ENCODE results near the gene GH2. TPM values are rescaled to one million over a fixed set of nuclear protein-coding genes. Genes with fewer than 3 reads are reported as not detected.
A peak's percentile ranks its signal among the peaks of the same experiment; 100 is the strongest.
"Not testable (repeated sequence)": the region's sequence is repeated elsewhere in the genome, so short reads cannot be mapped to it uniquely, and the experiment has no call there.

Gene GH2
- total RNA-seq, 2 experiments from 2014 or later, result not detected

- H3K9me2 ChIP-seq (ENCODE audit: insufficient read depth, low read length); H3K4me1 ChIP-seq (ENCODE audit: insufficient read depth, low read length, poor library complexity, severe bottlenecking); CTCF ChIA-PET (ENCODE audit: unreplicated experiment); H4K20me1 ChIP-seq (ENCODE audit: insufficient read depth, low read length); POLR2A ChIA-PET; H3K79me2 ChIP-seq (ENCODE audit: insufficient read depth, low read depth, low read length); H3K9me3 ChIP-seq (ENCODE audit: low read length); H3K36me3 ChIP-seq (ENCODE audit: insufficient read depth, low read length); H3K27ac ChIP-seq (ENCODE audit: low read depth, low read length, poor library complexity, severe bottlenecking); H3K4me2 ChIP-seq (ENCODE audit: low read length); H2AFZ ChIP-seq (ENCODE audit: low read length); BruUV-seq (replicated peaks); H3K4me3 ChIP-seq (ENCODE audit: low read depth, low read length, poor library complexity, severe bottlenecking); DNase-seq (ENCODE audit: low spot score): not testable (repeated sequence)
- intact Hi-C loops (cut with micrococcal nuclease; ENCODE audit: unreplicated experiment), result loop anchor here (5.0 kb wide), 1 partner anchor 98 kb away; no protein-coding TSS in a partner anchor
Observed at GRCh38 chr17:63894021-63894420, 12.3 kb upstream of the GH2 start.

GRCh38 chr17:63892316-63893037 lies 10.7 kb upstream of the GH2 start:
- DNase-seq (ENCODE audit: low spot score), result peak; percentile 29
- H3K9me3 ChIP-seq (ENCODE audit: low read length); POLR2A ChIA-PET; H2AFZ ChIP-seq (ENCODE audit: low read length); CTCF ChIA-PET (ENCODE audit: unreplicated experiment); H3K4me2 ChIP-seq (ENCODE audit: low read length); H3K4me1 ChIP-seq (ENCODE audit: insufficient read depth, low read length, poor library complexity, severe bottlenecking); H3K27ac ChIP-seq (ENCODE audit: low read depth, low read length, poor library complexity, severe bottlenecking); BruUV-seq (replicated peaks); H3K9me2 ChIP-seq (ENCODE audit: insufficient read depth, low read length); H3K79me2 ChIP-seq (ENCODE audit: insufficient read depth, low read depth, low read length); H3K4me3 ChIP-seq (ENCODE audit: low read depth, low read length, poor library complexity, severe bottlenecking); H4K20me1 ChIP-seq (ENCODE audit: insufficient read depth, low read length); H3K36me3 ChIP-seq (ENCODE audit: insufficient read depth, low read length): not testable (repeated sequence)
- intact Hi-C loops (cut with micrococcal nuclease; ENCODE audit: unreplicated experiment), result loop anchor here (5.0 kb wide), 1 partner anchor 100 kb away; no protein-coding TSS in a partner anchor
- TF ChIP-seq CTCF (conservative IDR thresholded peaks at IDR 0.05; ENCODE audit: low read length), result peak; percentile 67

- H3K9me3 ChIP-seq (ENCODE audit: low read length); H4K20me1 ChIP-seq (ENCODE audit: insufficient read depth, low read length); H3K4me3 ChIP-seq (ENCODE audit: low read depth, low read length, poor library complexity, severe bottlenecking); H3K4me1 ChIP-seq (ENCODE audit: insufficient read depth, low read length, poor library complexity, severe bottlenecking); H3K36me3 ChIP-seq (ENCODE audit: insufficient read depth, low read length); BruUV-seq (replicated peaks); H3K27ac ChIP-seq (ENCODE audit: low read depth, low read length, poor library complexity, severe bottlenecking); H3K79me2 ChIP-seq (ENCODE audit: insufficient read depth, low read depth, low read length); H2AFZ ChIP-seq (ENCODE audit: low read length); POLR2A ChIA-PET; H3K9me2 ChIP-seq (ENCODE audit: insufficient read depth, low read length); H3K4me2 ChIP-seq (ENCODE audit: low read length); intact Hi-C loops (cut with micrococcal nuclease; ENCODE audit: unreplicated experiment): not testable (repeated sequence)
- TF ChIP-seq CTCF (conservative IDR thresholded peaks at IDR 0.05; ENCODE audit: low read length), result peak; percentile 66
- CTCF ChIA-PET (ENCODE audit: unreplicated experiment), result interaction anchor here (0.8 kb wide), 1 partner anchor 244 kb away, joined by 3 read pairs; no protein-coding TSS in a partner anchor
- peak; percentile 60 for DNase-seq (ENCODE audit: low spot score)
Observed at GRCh38 chr17:63889026-63889848, 7.5 kb upstream of the GH2 start.

DNA sequence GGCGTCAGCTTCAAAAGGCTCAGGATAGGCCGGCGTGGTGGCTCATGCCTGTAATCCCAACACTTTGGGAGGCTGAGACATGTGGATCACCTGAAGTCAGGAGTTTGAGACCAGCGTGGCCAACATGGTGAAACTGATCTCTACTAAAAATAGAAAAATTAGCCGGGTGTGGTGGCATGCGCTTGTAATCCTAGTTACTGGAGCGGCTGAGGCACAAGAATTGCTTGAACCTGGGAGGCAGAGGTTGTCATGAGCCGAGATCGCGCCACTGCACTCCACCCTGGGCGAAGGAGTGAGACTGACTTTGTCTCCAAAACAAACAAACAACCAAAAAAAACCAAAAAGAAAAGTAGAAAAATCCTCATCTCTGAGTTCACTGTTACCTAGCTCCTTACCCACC lies 3.4 kb upstream of the GH2 start:
- intact Hi-C loops (cut with micrococcal nuclease; ENCODE audit: unreplicated experiment); BruUV-seq (replicated peaks); H3K9me2 ChIP-seq (ENCODE audit: insufficient read depth, low read length); H3K4me2 ChIP-seq (ENCODE audit: low read length); H3K4me3 ChIP-seq (ENCODE audit: low read depth, low read length, poor library complexity, severe bottlenecking); POLR2A ChIA-PET; H3K27ac ChIP-seq (ENCODE audit: low read depth, low read length, poor library complexity, severe bottlenecking); H3K9me3 ChIP-seq (ENCODE audit: low read length); H3K79me2 ChIP-seq (ENCODE audit: insufficient read depth, low read depth, low read length); DNase-seq (ENCODE audit: low spot score); H4K20me1 ChIP-seq (ENCODE audit: insufficient read depth, low read length); H3K36me3 ChIP-seq (ENCODE audit: insufficient read depth, low read length); CTCF ChIA-PET (ENCODE audit: unreplicated experiment); H2AFZ ChIP-seq (ENCODE audit: low read length); H3K4me1 ChIP-seq (ENCODE audit: insufficient read depth, low read length, poor library complexity, severe bottlenecking): not testable (repeated sequence)

DNA sequence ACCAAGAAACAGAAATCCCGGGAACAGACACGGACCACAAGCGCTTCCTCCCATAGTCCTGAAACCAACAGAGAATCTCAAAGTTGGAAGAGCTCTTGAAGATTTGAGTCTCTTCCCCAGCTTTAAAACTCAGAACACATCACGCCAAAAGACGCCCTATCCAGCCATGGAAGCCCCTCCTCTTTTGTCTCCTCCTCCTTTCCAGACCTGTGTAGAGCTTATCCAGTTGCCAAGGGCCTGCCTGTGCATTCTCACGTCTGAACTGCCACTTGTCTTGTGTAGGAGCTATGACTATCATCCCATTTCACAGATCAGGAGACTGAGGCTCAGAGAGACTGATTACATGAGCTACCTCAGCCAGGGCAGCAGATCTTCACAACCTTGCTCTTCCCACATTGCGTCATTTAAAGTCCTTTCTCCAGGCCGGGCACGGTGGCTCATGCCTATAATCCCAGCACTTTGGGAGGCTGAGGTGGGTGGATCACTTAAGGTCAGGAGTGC lies 932 bp upstream of the GH2 start:
- BruUV-seq (replicated peaks); CTCF ChIA-PET (ENCODE audit: unreplicated experiment); H3K27ac ChIP-seq (ENCODE audit: low read depth, low read length, poor library complexity, severe bottlenecking); H2AFZ ChIP-seq (ENCODE audit: low read length); H3K9me2 ChIP-seq (ENCODE audit: insufficient read depth, low read length); H3K4me3 ChIP-seq (ENCODE audit: low read depth, low read length, poor library complexity, severe bottlenecking); intact Hi-C loops (cut with micrococcal nuclease; ENCODE audit: unreplicated experiment); H3K79me2 ChIP-seq (ENCODE audit: insufficient read depth, low read depth, low read length); H3K4me2 ChIP-seq (ENCODE audit: low read length); H3K4me1 ChIP-seq (ENCODE audit: insufficient read depth, low read length, poor library complexity, severe bottlenecking); H3K9me3 ChIP-seq (ENCODE audit: low read length); H4K20me1 ChIP-seq (ENCODE audit: insufficient read depth, low read length); H3K36me3 ChIP-seq (ENCODE audit: insufficient read depth, low read length); DNase-seq (ENCODE audit: low spot score): not testable (repeated sequence)
- POLR2A ChIA-PET, result interaction anchor here (0.7 kb wide), 1 partner anchor 93 kb away, joined by 4 read pairs; no protein-coding TSS in a partner anchor

Data from OCI-LY7 (cell line).